A549 (cell line): Measurements from ENCODE around the gene PAIP2. TPM values are rescaled to one million over a fixed set of nuclear protein-coding genes. Genes with fewer than 3 reads are reported as not detected.

Experiments used
- ATAC-seq, 2 experiments: fragments of 200-7000 bp in 1 of 2; fragments of >200 bp in 1 of 2; cut with Nextera tagmentation in 1 of 2; cut with Tn5 transposase in 1 of 2; 3 replicates each; pipeline versions ENCODE4 v1.8.0 to v1.9.1; 2018 to 2020; ENCODE audit warnings: mild to moderate bottlenecking in 1 of 2, moderate library complexity in 1 of 2
- CTCF ChIA-PET: fragments of 300-600 bp; sonication (Branson Sonifier 250); formaldehyde crosslinking; extraction: SDS; loops from one replicate; lab custom pipeline; 2021; ENCODE audit warnings: antibody characterized with exemption, inconsistent platforms; lab: Yijun Ruan, JAX
- POLR2A ChIA-PET: fragments of 350-600 bp; formaldehyde crosslinking; extraction: SDS; loops from one replicate; lab custom pipeline; 2021; ENCODE audit warnings: antibody characterized with exemption, inconsistent platforms; lab: Yijun Ruan, JAX
- DNase-seq, 2 experiments: peaks; one replicate each; pipeline versions ENCODE4 v3.0.0 to v3.0.0-alpha.2; 2011 to 2016; ENCODE audit warnings: low read depth in 1 of 2, low spot score in 1 of 2
- FAIRE-seq: peaks from 2 replicates; lab custom pipeline; 2011; peaks lifted over from hg19 to GRCh38; lab: Jason Lieb, UNC
- H3K27ac ChIP-seq, 2 experiments: fragments of >200 bp; sonication (Bioruptor Twin); formaldehyde crosslinking; 3 replicates each; pipeline ENCODE4 v1.5.1; 2016 to 2017
- H3K4me1 ChIP-seq: fragments of >200 bp; sonication (Bioruptor Twin); formaldehyde crosslinking; 3 replicates; pipeline ENCODE4 v1.6.1; 2016
- H3K4me2 ChIP-seq: fragments of >200 bp; sonication (Bioruptor Twin); formaldehyde crosslinking; 3 replicates; pipeline ENCODE4 v1.6.1; 2016
- H3K4me3 ChIP-seq: fragments of >200 bp; sonication (Bioruptor Twin); formaldehyde crosslinking; 3 replicates; pipeline ENCODE4 v1.5.1; 2016
- H3K9me3 ChIP-seq: fragments of >200 bp; sonication (Bioruptor Twin); formaldehyde crosslinking; 3 replicates; pipeline ENCODE4 v1.6.1; 2016
- CBX8 ChIP-seq: fragments of 200-600 bp; sonication (generic); IDR thresholded peaks from 2 replicates; pipeline ENCODE4 v1.6.1; 2016
- EHMT2 ChIP-seq: fragments of 200-600 bp; sonication (generic); IDR thresholded peaks from 2 replicates; pipeline ENCODE4 v1.6.1; 2016; ENCODE audit warnings: antibody characterized with exemption, low read depth, mild to moderate bottlenecking, moderate library complexity
- FOSL2 ChIP-seq, 2 experiments: fragments of 450-650 bp in 1 of 2; fragments of >200 bp in 1 of 2; sonication (Bioruptor Twin) in 1 of 2; formaldehyde crosslinking; IDR thresholded peaks; 2 replicates each; pipeline versions ENCODE4 v1.5.0 to v1.6.1; 2016 to 2020; ENCODE audit warnings: mild to moderate bottlenecking in 1 of 2, moderate library complexity in 1 of 2
- JUN ChIP-seq, 2 experiments: fragments of >200 bp; sonication (Bioruptor Twin); formaldehyde crosslinking; IDR thresholded peaks; 2 replicates in 1 of 2; 3 replicates in 1 of 2; pipeline ENCODE4 v1.6.1; 2016 to 2017
- JUNB ChIP-seq: fragments of >200 bp; sonication (Bioruptor Twin); formaldehyde crosslinking; IDR thresholded peaks from 2 replicates; pipeline ENCODE4 v1.6.1; 2016
- KDM1A ChIP-seq: fragments of 200-600 bp; sonication (generic); IDR thresholded peaks from 2 replicates; pipeline ENCODE4 v1.6.1; 2016; ENCODE audit warnings: low read depth, mild to moderate bottlenecking
- NPAS2 ChIP-seq: fragments of 250-450 bp; sonication (Bioruptor Pico); IDR thresholded peaks from 2 replicates; pipeline ENCODE4 v1.8.0; 2022; ENCODE audit warnings: mild to moderate bottlenecking, moderate library complexity, borderline replicate concordance
- NR3C1 ChIP-seq: fragments of >200 bp; sonication (Bioruptor Twin); formaldehyde crosslinking; IDR thresholded peaks from 3 replicates; pipeline ENCODE4 v1.6.1; 2017
- PBX3 ChIP-seq: IDR thresholded peaks from 2 replicates; pipeline ENCODE4 v1.6.1; 2012
- RAD21 ChIP-seq, 2 experiments: fragments of >200 bp in 1 of 2; sonication (Bioruptor Twin) in 1 of 2; formaldehyde crosslinking in 1 of 2; IDR thresholded peaks in 1 of 2; conservative IDR thresholded peaks in 1 of 2; 2 replicates in 1 of 2; 3 replicates in 1 of 2; pipeline ENCODE4 v1.6.1; 2012 to 2018; ENCODE audit warnings: inconsistent platforms in 1 of 2
- TFCP2L1 ChIP-seq: fragments of 250-450 bp; sonication (Bioruptor Pico); IDR thresholded peaks from 2 replicates; pipeline ENCODE4 v1.5.0; 2021; ENCODE audit warnings: mild to moderate bottlenecking
- ZSCAN20 ChIP-seq: fragments of 250-450 bp; sonication (Bioruptor Pico); IDR thresholded peaks from 2 replicates; pipeline ENCODE4 v1.8.0; 2022; ENCODE audit warnings: mild to moderate bottlenecking, moderate library complexity
- WGBS: methylation state at CpG from one replicate; pipeline ENCODE4 v1.1.6; 2017; ENCODE audit errors: missing lambda C conversion rate; 5-methylcytosine and 5-hydroxymethylcytosine counted together
- polyA plus RNA-seq, 4 experiments: library from polyadenylated mRNA; depleted of rRNA in 3 of 4; stranded (reverse); fragments of >200 nt; fragmentation: RNase III in 1 of 4; extraction: RNeasy Plus Mini Kit Qiagen cat#74134 plus additional on column Dnase treatment in 1 of 4; gene quantifications; 2 replicates in 3 of 4; 3 replicates in 1 of 4; pipeline ENCODE4 v1.2.3, GENCODE V29; 2011 to 2017
- TF ChIP-seq, protein P1 (sequence below): fragments of >200 bp; sonication (Bioruptor Twin); formaldehyde crosslinking; IDR thresholded peaks from 3 replicates; pipeline ENCODE4 v1.6.1; 2016
- TF ChIP-seq, protein P2 (sequence below): fragments of >200 bp; sonication (Bioruptor Twin); formaldehyde crosslinking; IDR thresholded peaks from 3 replicates; pipeline ENCODE4 v1.5.1; 2016

PAIP2 gene
- polyA plus RNA-seq, 2 of the 4 experiments (the other 2 are of a cell fraction): 109 to 128 TPM

DNA sequence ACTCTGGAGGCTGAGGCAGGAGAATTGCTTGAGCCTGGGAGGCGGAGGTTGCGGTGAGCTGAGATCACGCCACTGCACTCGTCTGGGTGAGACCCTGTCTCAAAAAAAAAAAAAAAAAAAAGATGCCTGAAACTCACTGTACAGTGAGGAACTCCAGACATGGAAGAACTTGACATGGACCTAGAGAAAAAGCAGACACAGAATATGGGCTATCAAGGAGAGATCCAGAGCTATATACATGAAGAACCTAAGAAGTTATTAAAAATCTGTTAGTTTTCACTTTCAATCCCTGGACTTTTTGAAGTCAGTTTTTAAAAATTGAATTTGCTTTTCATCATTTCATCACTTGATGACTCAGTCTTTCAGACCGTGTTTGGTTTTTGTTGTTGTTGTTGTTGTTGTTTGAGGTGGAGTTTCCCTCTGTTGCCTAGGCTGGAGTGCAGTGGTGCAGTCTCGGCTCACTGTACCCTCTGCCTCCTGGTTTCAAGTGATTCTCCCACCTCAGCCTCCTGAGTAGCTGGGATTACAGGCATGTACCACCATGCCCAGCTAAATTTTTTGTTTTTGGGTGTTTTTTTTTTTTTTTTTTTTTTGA lies 20.3 kb downstream of the PAIP2 start:
- no peak overlapping the region for H3K4me3 ChIP-seq
- POLR2A ChIA-PET: interaction anchor here (0.7 to 1.3 kb wide), 3 partner anchors 20 to 69 kb away, joined by 3 to 4 read pairs (median 3); partner anchors contain the start of gene MATR3
- CTCF ChIA-PET: interaction anchor here (2.3 kb wide), 1 partner anchor 60 kb away, joined by 5 read pairs; no protein-coding TSS in a partner anchor
- H3K27ac ChIP-seq: no peak overlapping the region
- DNase-seq (no peak), ATAC-seq (no peak), FAIRE-seq (no peak)
- H3K4me1 ChIP-seq: peaks cover 1% of the 10 kb centered on the region; the same call in 1 of the 3 replicates
- H3K9me3 ChIP-seq: no peaks in the 10 kb centered on the region
- TF ChIP-seq PBX3 (no peak), EHMT2 (no peak), FOSL2 (IDR thresholded peaks at IDR 0.05) (no peak), FOSL2 (CRISPR knock-in tag; IDR thresholded peaks at IDR 0.05) (peak; percentile 33; the same call in 1 of the 2 replicates)
- TF ChIP-seq, protein P1, sequence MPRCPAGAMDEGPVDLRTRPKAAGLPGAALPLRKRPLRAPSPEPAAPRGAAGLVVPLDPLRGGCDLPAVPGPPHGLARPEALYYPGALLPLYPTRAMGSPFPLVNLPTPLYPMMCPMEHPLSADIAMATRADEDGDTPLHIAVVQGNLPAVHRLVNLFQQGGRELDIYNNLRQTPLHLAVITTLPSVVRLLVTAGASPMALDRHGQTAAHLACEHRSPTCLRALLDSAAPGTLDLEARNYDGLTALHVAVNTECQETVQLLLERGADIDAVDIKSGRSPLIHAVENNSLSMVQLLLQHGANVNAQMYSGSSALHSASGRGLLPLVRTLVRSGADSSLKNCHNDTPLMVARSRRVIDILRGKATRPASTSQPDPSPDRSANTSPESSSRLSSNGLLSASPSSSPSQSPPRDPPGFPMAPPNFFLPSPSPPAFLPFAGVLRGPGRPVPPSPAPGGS: no peak
- no peak overlapping the region for H3K4me2 ChIP-seq
- 83% methylated on average over 6 of the region's 6 CpGs for WGBS

- ChIA-PET POLR2A (no interaction called here), CTCF (interaction anchor here (0.8 to 1.4 kb wide), 2 partner anchors 28 to 70 kb away, joined by 3 to 4 read pairs; no protein-coding TSS in a partner anchor)
- H3K4me3 ChIP-seq: no peak overlapping the region
- WGBS: 87% methylated on average over 2 of the region's 2 CpGs
- no peaks in the 10 kb centered on the region for H3K9me3 ChIP-seq
- ATAC-seq (no peak), DNase-seq (no peak), FAIRE-seq (no peak)
- H3K27ac ChIP-seq: no peak overlapping the region
- TF ChIP-seq RAD21 (conservative IDR thresholded peaks at IDR 0.05 in 1 of 2, IDR thresholded peaks at IDR 0.05 in 1 of 2): no peak
- no peak overlapping the region for H3K4me2 ChIP-seq
- H3K4me1 ChIP-seq: no peaks in the 10 kb centered on the region
Measured at GRCh38 chr5:139363937-139364336, 22.3 kb downstream of the PAIP2 start.

GRCh38 chr5:139364466-139364865 lies 22.8 kb downstream of the PAIP2 start:
- WGBS: 86% methylated on average over 2 of the region's 2 CpGs
- TF ChIP-seq JUN (IDR thresholded peaks at IDR 0.05) (no peak), ZSCAN20 (no peak), CBX8 (no peak), NPAS2 (no peak), TFCP2L1 (CRISPR knock-in tag) (no peak), KDM1A (no peak), FOSL2 (IDR thresholded peaks at IDR 0.05) (no peak), FOSL2 (CRISPR knock-in tag; IDR thresholded peaks at IDR 0.05) (no peak), NR3C1 (no peak), JUNB (no peak)
- TF ChIP-seq, protein P2, sequence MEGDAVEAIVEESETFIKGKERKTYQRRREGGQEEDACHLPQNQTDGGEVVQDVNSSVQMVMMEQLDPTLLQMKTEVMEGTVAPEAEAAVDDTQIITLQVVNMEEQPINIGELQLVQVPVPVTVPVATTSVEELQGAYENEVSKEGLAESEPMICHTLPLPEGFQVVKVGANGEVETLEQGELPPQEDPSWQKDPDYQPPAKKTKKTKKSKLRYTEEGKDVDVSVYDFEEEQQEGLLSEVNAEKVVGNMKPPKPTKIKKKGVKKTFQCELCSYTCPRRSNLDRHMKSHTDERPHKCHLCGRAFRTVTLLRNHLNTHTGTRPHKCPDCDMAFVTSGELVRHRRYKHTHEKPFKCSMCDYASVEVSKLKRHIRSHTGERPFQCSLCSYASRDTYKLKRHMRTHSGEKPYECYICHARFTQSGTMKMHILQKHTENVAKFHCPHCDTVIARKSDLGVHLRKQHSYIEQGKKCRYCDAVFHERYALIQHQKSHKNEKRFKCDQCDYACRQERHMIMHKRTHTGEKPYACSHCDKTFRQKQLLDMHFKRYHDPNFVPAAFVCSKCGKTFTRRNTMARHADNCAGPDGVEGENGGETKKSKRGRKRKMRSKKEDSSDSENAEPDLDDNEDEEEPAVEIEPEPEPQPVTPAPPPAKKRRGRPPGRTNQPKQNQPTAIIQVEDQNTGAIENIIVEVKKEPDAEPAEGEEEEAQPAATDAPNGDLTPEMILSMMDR: no peak
- DNase-seq: no peak
- no peak for FAIRE-seq
- no peak overlapping the region for H3K4me2 ChIP-seq
- H3K4me1 ChIP-seq: no peaks in the 10 kb centered on the region
- H3K27ac ChIP-seq: no peak overlapping the region
- CTCF ChIA-PET: interaction anchor here (1.4 kb wide), 1 partner anchor 70 kb away, joined by 3 read pairs; no protein-coding TSS in a partner anchor
- no peaks in the 10 kb centered on the region for H3K9me3 ChIP-seq
- ATAC-seq: no peak
- no peak overlapping the region for H3K4me3 ChIP-seq
- POLR2A ChIA-PET: interaction anchor here (0.7 kb wide), 1 partner anchor 28 kb away, joined by 3 read pairs; no protein-coding TSS in a partner anchor
